ENCODE results near the gene CFAP45. TPM values are rescaled to one million over a fixed set of nuclear protein-coding genes. Genes with fewer than 3 reads are reported as not detected.
A peak's percentile ranks its signal among the peaks of the same experiment; 100 is the strongest.

The CFAP45 gene
- total and polyA plus RNA-seq, 9 of the 15 experiments (the other 6 are each of a cell fraction or from before 2014, with no cell fraction given) = 0.65 to 2.4 (median 1.5) TPM

- TF ChIP-seq, protein P1, sequence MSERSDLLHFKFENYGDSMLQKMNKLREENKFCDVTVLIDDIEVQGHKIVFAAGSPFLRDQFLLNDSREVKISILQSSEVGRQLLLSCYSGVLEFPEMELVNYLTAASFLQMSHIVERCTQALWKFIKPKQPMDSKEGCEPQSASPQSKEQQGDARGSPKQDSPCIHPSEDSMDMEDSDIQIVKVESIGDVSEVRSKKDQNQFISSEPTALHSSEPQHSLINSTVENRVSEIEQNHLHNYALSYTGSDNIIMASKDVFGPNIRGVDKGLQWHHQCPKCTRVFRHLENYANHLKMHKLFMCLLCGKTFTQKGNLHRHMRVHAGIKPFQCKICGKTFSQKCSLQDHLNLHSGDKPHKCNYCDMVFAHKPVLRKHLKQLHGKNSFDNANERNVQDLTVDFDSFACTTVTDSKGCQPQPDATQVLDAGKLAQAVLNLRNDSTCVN (CRISPR knock-in tag; IDR thresholded peaks at IDR 0.05) = no peak
- TF ChIP-seq SAP30 (IDR thresholded peaks at IDR 0.05; ENCODE audit: borderline replicate concordance, insufficient read depth, low read depth, low read length, poor library complexity, severe bottlenecking) = peak; percentile 51
- no peak for TF ChIP-seq E2F5 (CRISPR knock-in tag; IDR thresholded peaks at IDR 0.05)
- TF ChIP-seq HSF4 (CRISPR knock-in tag; IDR thresholded peaks at IDR 0.05; ENCODE audit: borderline replicate concordance) = no peak
- TF ChIP-seq SLC30A9 (CRISPR knock-in tag; IDR thresholded peaks at IDR 0.05) = no peak
- peak; percentile 34; the same call in 1 of the 2 replicates for TF ChIP-seq ZBTB9 (CRISPR knock-in tag; IDR thresholded peaks at IDR 0.05)
- peak; percentile 33; the same call in 1 of the 2 replicates for TF ChIP-seq CTBP1 (IDR thresholded peaks at IDR 0.05; ENCODE audit: borderline replicate concordance)
- no peak for TF ChIP-seq CUX1 (CRISPR knock-in tag; IDR thresholded peaks at IDR 0.05)
- no peak for TF ChIP-seq KLF6 (CRISPR knock-in tag; IDR thresholded peaks at IDR 0.05; ENCODE audit: borderline replicate concordance)
- no peak for TF ChIP-seq NR4A1 (CRISPR knock-in tag; IDR thresholded peaks at IDR 0.05)
- TF ChIP-seq NR4A1 (tag; IDR thresholded peaks at IDR 0.05) = 0 out of 2 replicates have a peak, but pooled peaks have one; percentile 21
- TF ChIP-seq, protein P2, sequence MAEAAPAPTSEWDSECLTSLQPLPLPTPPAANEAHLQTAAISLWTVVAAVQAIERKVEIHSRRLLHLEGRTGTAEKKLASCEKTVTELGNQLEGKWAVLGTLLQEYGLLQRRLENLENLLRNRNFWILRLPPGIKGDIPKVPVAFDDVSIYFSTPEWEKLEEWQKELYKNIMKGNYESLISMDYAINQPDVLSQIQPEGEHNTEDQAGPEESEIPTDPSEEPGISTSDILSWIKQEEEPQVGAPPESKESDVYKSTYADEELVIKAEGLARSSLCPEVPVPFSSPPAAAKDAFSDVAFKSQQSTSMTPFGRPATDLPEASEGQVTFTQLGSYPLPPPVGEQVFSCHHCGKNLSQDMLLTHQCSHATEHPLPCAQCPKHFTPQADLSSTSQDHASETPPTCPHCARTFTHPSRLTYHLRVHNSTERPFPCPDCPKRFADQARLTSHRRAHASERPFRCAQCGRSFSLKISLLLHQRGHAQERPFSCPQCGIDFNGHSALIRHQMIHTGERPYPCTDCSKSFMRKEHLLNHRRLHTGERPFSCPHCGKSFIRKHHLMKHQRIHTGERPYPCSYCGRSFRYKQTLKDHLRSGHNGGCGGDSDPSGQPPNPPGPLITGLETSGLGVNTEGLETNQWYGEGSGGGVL (CRISPR knock-in tag; IDR thresholded peaks at IDR 0.05) = no peak
Measured at GRCh38 chr1:159924791-159925718, 25.1 kb upstream of the CFAP45 start, which contains the start of gene TAGLN2 (continued).

Data from K562 (cell line).